Endothelial cell of umbilical vein (primary cell): ENCODE results near the gene SPTBN4. TPM values are rescaled to one million over a fixed set of nuclear protein-coding genes. Genes with fewer than 3 reads are reported as not detected.

ENCODE experiments used
- BruUV-seq: library from RNA; stranded (reverse); fragments of 400-500 nt; replicated peaks from 2 replicates; lab custom pipeline; 2021; lab: Mats Ljungman, UMichigan
- CTCF ChIA-PET: fragments of 300-600, 350-600 bp; sonication (Branson Sonifier 250); formaldehyde crosslinking; loops from one replicate; lab custom pipeline; 2021; ENCODE audit warnings: antibody characterized with exemption, inconsistent platforms; lab: Charles Lee
- POLR2A ChIA-PET: fragments of 300-600, 350-600 bp; sonication (Branson Sonifier 250); formaldehyde crosslinking; loops from one replicate; lab custom pipeline; 2021; ENCODE audit warnings: antibody characterized with exemption, inconsistent platforms; lab: Charles Lee
- DNase-seq: peaks from one replicate; pipeline ENCODE4 v3.0.0-alpha.2; 2011; ENCODE audit warnings: low read depth, low spot score
- FAIRE-seq: peaks from 2 replicates; lab custom pipeline; 2011; peaks lifted over from hg19 to GRCh38; lab: Jason Lieb, UNC
- H2AFZ ChIP-seq: 2 replicates; pipeline ENCODE4 v1.6.0; 2012; ENCODE audit warnings: low read depth, low read length, control low read depth, inconsistent platforms
- H3K27ac ChIP-seq: 2 replicates; pipeline ENCODE4 v1.5.1; 2011; ENCODE audit warnings: low read depth, mild to moderate bottlenecking, control low read depth, low read length, moderate library complexity; ENCODE audit not compliant: insufficient read depth
- H3K27me3 ChIP-seq, 2 experiments: 2 replicates each; pipeline versions ENCODE4 v1.6.0 to v1.6.1; 2011; ENCODE audit warnings: low read length in 2 of 2, mixed read lengths in 1 of 2; ENCODE audit not compliant: control insufficient read depth in 2 of 2, insufficient read depth in 2 of 2
- H3K36me3 ChIP-seq, 2 experiments: 2 replicates in 1 of 2; 3 replicates in 1 of 2; pipeline ENCODE4 v1.5.1; 2011; ENCODE audit warnings: low read length in 2 of 2, mild to moderate bottlenecking in 1 of 2, moderate library complexity in 1 of 2; ENCODE audit not compliant: control insufficient read depth in 2 of 2, insufficient read depth in 2 of 2; ENCODE audit errors: extremely low read depth in 1 of 2
- H3K4me1 ChIP-seq: 3 replicates; pipeline ENCODE4 v1.5.1; 2011; ENCODE audit warnings: mild to moderate bottlenecking, low read length; ENCODE audit not compliant: control insufficient read depth, insufficient read depth; ENCODE audit errors: extremely low read depth
- H3K4me2 ChIP-seq: 2 replicates; pipeline ENCODE4 v1.6.1; 2011; ENCODE audit warnings: low read length, control low read depth, mixed read lengths; ENCODE audit not compliant: insufficient read depth
- H3K4me3 ChIP-seq, 3 experiments: fragments of 200-600 bp in 1 of 3; sonication (generic), shearing (Covaris generic) in 1 of 3; replicated peaks in 1 of 3; 2 replicates each; pipeline ENCODE4 v1.5.1; 2011 to 2016; ENCODE audit warnings: control low read depth in 3 of 3, low read length in 3 of 3, mild to moderate bottlenecking in 2 of 3, inconsistent platforms in 1 of 3, low read depth in 1 of 3, moderate library complexity in 1 of 3; ENCODE audit not compliant: insufficient read depth in 1 of 3
- H3K79me2 ChIP-seq: 2 replicates; pipeline ENCODE4 v1.6.0; 2012; ENCODE audit warnings: low read length, inconsistent platforms; ENCODE audit not compliant: control insufficient read depth, insufficient read depth
- H3K9ac ChIP-seq: replicated peaks from 2 replicates; pipeline ENCODE3; 2011; ENCODE audit warnings: low read length, control low read depth; ENCODE audit not compliant: insufficient read depth; ENCODE audit errors: extremely low read depth
- H3K9me1 ChIP-seq: replicated peaks from 3 replicates; pipeline ENCODE4 v1.6.0; 2011; ENCODE audit warnings: mild to moderate bottlenecking, low read length; ENCODE audit not compliant: control insufficient read depth, insufficient read depth; ENCODE audit errors: extremely low read depth
- H3K9me3 ChIP-seq: replicated peaks from 2 replicates; pipeline ENCODE4 v1.5.1; 2012; ENCODE audit warnings: low read length, inconsistent platforms; ENCODE audit not compliant: control insufficient read depth, insufficient read depth
- H4K20me1 ChIP-seq: replicated peaks from 2 replicates; pipeline ENCODE3; 2011; ENCODE audit warnings: mild to moderate bottlenecking, low read length; ENCODE audit not compliant: control insufficient read depth, insufficient read depth; ENCODE audit errors: extremely low read depth
- GATA2 ChIP-seq: IDR thresholded peaks from 2 replicates; pipeline ENCODE4 v1.7.0; 2011; ENCODE audit warnings: low read depth, mild to moderate bottlenecking, moderate library complexity, mixed read lengths, low read length; ENCODE audit not compliant: insufficient read length, insufficient read depth
- POLR2A ChIP-seq: IDR thresholded peaks from 2 replicates; pipeline ENCODE4 v1.6.1; 2012; ENCODE audit warnings: low read depth, mild to moderate bottlenecking, control low read depth, low read length
- POLR2AphosphoS5 ChIP-seq: IDR thresholded peaks from 2 replicates; pipeline ENCODE4 v1.6.1; 2012; ENCODE audit warnings: low read depth, mild to moderate bottlenecking, control low read depth, low read length, moderate library complexity; ENCODE audit not compliant: insufficient read depth
- dilution Hi-C: fragments of 300-500 bp; cut with MboI; formaldehyde crosslinking; loops from one replicate; pipeline ENCODE4 v1.15.0; 2019; ENCODE audit warnings: low sequenced_read_pairs; ENCODE audit not compliant: extremely low pct_ligation_motif_present
- intact Hi-C: fragments of 100-400 bp; cut with micrococcal nuclease; formaldehyde crosslinking; loops from one replicate; pipeline ENCODE4 v1.10.0; 2022
- polyA plus RNA-seq, 4 experiments: library from polyadenylated mRNA; depleted of rRNA in 3 of 4; stranded (reverse) in 3 of 4; unstranded in 1 of 4; fragments of >200 nt; gene quantifications; 2 replicates each; pipeline versions ENCODE4 v1.2.1 to v1.2.3, GENCODE V29; 2011 to 2012; ENCODE audit warnings: missing spikeins in 1 of 4
- total RNA-seq: library from RNA; stranded (reverse); gene quantifications from 2 replicates; pipeline ENCODE4 v1.2.3, GENCODE V29; 2021
- TF ChIP-seq, protein P1 (sequence below), 2 donors: IDR thresholded peaks; 1 replicate in 1 of 2; 2 replicates in 1 of 2; pipeline ENCODE4 v1.5.1; 2011; ENCODE audit warnings: low read length in 2 of 2, mild to moderate bottlenecking in 2 of 2, moderate library complexity in 2 of 2, control low read depth in 1 of 2, inconsistent platforms in 1 of 2, low read depth in 1 of 2; ENCODE audit not compliant: insufficient read depth in 1 of 2; ENCODE audit errors: extremely low read depth in 1 of 2

Gene SPTBN4
- total and polyA plus RNA-seq, 2 donors (not counting 3 experiments of a cell fraction or from before 2014, with no cell fraction given) = 0.33 TPM; not detected in 1

DNA sequence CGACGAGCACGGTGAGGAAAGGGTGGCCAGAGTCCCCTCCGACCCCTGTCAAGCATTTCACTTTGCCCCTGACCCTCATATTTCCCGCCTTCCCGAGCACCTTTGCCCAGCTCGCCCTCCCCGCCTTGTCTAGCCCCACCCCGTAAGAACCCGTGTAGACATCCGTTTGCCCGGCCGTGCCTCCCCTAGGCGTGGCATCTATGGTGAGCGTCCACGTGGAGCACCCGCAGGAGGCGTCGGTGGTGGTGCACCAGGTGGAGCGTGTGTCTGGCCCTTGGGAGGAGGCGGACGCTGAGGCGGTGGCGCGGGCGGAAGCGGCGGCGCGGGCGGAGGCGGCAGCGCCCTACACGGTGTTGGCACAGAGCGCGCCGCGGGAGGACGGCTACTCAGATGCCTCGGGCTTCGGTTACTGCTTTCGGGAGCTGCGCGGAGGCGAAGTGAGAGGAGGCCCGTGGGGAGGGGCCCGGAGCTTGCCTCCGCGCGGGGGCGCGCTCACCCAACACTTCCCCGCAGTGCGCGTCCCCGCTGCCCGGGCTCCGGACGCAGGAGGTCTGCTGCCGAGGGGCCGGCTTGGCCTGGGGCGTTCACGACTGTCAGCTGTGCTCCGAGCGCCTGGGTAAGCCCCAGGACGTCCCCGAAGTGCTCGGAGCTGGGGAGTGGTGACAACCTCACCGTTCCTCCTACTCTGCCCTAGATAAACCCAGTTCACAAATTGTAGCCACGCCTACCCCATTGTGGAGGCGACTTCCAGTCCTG, 138.6 kb downstream of the SPTBN4 start:
- FAIRE-seq (no peak), DNase-seq (no peak)
- Histone ChIP-seq H3K4me1 (peaks cover 45% of the 10 kb centered on the region), H3K9me3 (no peaks in the 10 kb centered on the region), H3K9ac (no peak overlapping the region), H3K9me1 (no peaks in the 10 kb centered on the region), H3K79me2 (no peaks in the 10 kb centered on the region), H3K27ac (no peak overlapping the region), H2AFZ (peak overlapping the region; percentile 83), H3K36me3 (no peaks in the 10 kb centered on the region), H3K4me3 (peak overlapping the region in 2 of 3 experiments; percentile 26 to 27), H4K20me1 (no peaks in the 10 kb centered on the region), H3K4me2 (peak overlapping the region; percentile 60), H3K27me3 (peaks cover 3 to 5% of the 10 kb centered on the region in 2 experiments)
- ChIA-PET CTCF (interaction anchor here (0.9 to 11.0 kb wide), 3 partner anchors 13 to 41 kb away, joined by 3 to 126 read pairs (median 4); no protein-coding TSS in a partner anchor), POLR2A (no interaction called here)
- intact Hi-C loops = loop anchor here (1.0 kb wide), 1 partner anchor 29 kb away; no protein-coding TSS in a partner anchor
- TF ChIP-seq, protein P1, sequence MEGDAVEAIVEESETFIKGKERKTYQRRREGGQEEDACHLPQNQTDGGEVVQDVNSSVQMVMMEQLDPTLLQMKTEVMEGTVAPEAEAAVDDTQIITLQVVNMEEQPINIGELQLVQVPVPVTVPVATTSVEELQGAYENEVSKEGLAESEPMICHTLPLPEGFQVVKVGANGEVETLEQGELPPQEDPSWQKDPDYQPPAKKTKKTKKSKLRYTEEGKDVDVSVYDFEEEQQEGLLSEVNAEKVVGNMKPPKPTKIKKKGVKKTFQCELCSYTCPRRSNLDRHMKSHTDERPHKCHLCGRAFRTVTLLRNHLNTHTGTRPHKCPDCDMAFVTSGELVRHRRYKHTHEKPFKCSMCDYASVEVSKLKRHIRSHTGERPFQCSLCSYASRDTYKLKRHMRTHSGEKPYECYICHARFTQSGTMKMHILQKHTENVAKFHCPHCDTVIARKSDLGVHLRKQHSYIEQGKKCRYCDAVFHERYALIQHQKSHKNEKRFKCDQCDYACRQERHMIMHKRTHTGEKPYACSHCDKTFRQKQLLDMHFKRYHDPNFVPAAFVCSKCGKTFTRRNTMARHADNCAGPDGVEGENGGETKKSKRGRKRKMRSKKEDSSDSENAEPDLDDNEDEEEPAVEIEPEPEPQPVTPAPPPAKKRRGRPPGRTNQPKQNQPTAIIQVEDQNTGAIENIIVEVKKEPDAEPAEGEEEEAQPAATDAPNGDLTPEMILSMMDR (IDR thresholded peaks at IDR 0.05; ENCODE audit: extremely low read depth in 1 of 2, insufficient read depth in 1 of 2, low read depth in 1 of 2, low read length in 2 of 2) = peak; percentile 7 to 15
- TF ChIP-seq POLR2AphosphoS5 (no peak), GATA2 (no peak), POLR2A (peak; percentile 47)
- BruUV-seq = no TSS peak
- dilution Hi-C loops = no loop called here
